Breast epithelium (tissue), 4 donors: ENCODE results near the gene ZNRF3. TPM values are rescaled to one million over a fixed set of nuclear protein-coding genes. Genes with fewer than 3 reads are reported as not detected.
A peak's percentile ranks its signal among the peaks of the same experiment; 100 is the strongest.
"Not testable (repeated sequence)": the region's sequence is repeated elsewhere in the genome, so short reads cannot be mapped to it uniquely, and the experiment has no call there.

ENCODE experiments used
- DNase-seq, 2 donors: peaks; one replicate each; pipeline ENCODE4 v3.0.0-alpha.2; 2019; ENCODE audit warnings: low spot score in 2 of 2
- H3K27ac ChIP-seq, 2 donors: fragments of 200-600 bp; sonication (generic) in 1 of 2; one replicate each; pipeline ENCODE4 v1.5.1; 2016 to 2019; ENCODE audit warnings: mild to moderate bottlenecking in 1 of 2
- H3K27me3 ChIP-seq, 2 donors: fragments of 200-600 bp; sonication (generic) in 1 of 2; one replicate each; pipeline versions ENCODE4 v1.5.1 to v1.6.0; 2017 to 2019; ENCODE audit warnings: control low read depth in 1 of 2, mild to moderate bottlenecking in 1 of 2
- H3K36me3 ChIP-seq: fragments of 200-600 bp; one replicate; pipeline ENCODE4 v1.5.1; 2019
- H3K4me1 ChIP-seq, 2 donors: fragments of 200-600 bp; sonication (generic); one replicate each; pipeline ENCODE4 v1.5.1; 2016 to 2019; ENCODE audit warnings: control low read depth in 1 of 2
- H3K4me3 ChIP-seq, 3 donors: fragments of 200-600 bp; sonication (generic); 1 replicate in 2 of 3; 2 replicates in 1 of 3; pipeline ENCODE4 v1.5.1; 2016 to 2019; ENCODE audit warnings: mild to moderate bottlenecking in 3 of 3, moderate library complexity in 2 of 3
- H3K9me3 ChIP-seq, 2 donors: fragments of 200-600 bp; sonication (generic) in 1 of 2; one replicate each; pipeline ENCODE4 v1.5.1; 2016 to 2019; ENCODE audit warnings: control low read depth in 1 of 2
- POLR2A ChIP-seq: fragments of 450-650 bp; IDR thresholded peaks from one replicate; pipeline ENCODE4 v1.6.1; 2016; ENCODE audit warnings: antibody characterized with exemption, mild to moderate bottlenecking, moderate library complexity
- POLR2AphosphoS5 ChIP-seq, 3 donors: sonication (generic); formaldehyde crosslinking; IDR thresholded peaks; one replicate each; pipeline ENCODE4 v1.6.1; 2017; ENCODE audit warnings: antibody characterized with exemption in 3 of 3
- intact Hi-C: fragments of 100-400 bp; cut with DNase I; formaldehyde crosslinking; loops from one replicate; pipeline ENCODE4 v1.15.1; 2023; ENCODE audit warnings: low total_unique reads
- total RNA-seq, 3 donors: library from RNA; depleted of rRNA; stranded (reverse); fragments of >200 nt; gene quantifications; one replicate each; pipeline ENCODE4 v1.1.0, GENCODE V29; 2016
- TF ChIP-seq, protein P1 (sequence below), 3 donors: fragments of 450-650 bp; IDR thresholded peaks; one replicate each; pipeline ENCODE4 v1.5.1; 2016 to 2017; ENCODE audit warnings: antibody characterized with exemption in 3 of 3, mild to moderate bottlenecking in 3 of 3, moderate library complexity in 3 of 3

ZNRF3 gene
- total RNA-seq, 3 donors from 2014 or later, result 6.9 to 7.9 (median 6.9) TPM

DNA sequence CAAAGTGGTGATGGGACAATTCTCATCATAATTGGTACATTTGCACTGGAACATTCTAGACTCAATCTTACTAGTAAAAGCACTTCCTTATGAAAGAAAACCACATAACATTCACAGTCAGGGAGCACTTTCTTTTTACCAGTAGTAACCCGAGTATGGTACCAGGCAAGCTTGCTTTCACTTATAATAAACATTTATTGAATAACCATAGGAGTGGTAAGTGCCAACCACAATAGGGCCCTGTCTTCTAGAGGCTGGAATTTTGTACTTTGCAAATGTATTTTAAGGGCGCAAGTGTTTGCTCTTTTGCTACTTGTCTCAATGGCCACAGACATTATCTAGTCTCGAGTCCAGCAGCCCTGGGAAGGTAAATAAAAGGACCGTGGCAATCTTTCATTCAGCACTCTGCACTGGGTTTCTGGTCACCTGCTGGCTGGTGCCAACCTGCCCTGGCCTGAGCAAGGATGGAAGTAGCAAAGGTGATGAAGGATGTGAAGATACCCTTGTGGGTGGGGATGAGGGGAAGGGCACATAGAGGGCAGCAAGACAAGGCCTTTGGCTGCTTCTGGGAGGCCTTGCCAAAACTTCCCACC is 154.1 kb downstream of the ZNRF3 start:
- TF ChIP-seq, protein P1, sequence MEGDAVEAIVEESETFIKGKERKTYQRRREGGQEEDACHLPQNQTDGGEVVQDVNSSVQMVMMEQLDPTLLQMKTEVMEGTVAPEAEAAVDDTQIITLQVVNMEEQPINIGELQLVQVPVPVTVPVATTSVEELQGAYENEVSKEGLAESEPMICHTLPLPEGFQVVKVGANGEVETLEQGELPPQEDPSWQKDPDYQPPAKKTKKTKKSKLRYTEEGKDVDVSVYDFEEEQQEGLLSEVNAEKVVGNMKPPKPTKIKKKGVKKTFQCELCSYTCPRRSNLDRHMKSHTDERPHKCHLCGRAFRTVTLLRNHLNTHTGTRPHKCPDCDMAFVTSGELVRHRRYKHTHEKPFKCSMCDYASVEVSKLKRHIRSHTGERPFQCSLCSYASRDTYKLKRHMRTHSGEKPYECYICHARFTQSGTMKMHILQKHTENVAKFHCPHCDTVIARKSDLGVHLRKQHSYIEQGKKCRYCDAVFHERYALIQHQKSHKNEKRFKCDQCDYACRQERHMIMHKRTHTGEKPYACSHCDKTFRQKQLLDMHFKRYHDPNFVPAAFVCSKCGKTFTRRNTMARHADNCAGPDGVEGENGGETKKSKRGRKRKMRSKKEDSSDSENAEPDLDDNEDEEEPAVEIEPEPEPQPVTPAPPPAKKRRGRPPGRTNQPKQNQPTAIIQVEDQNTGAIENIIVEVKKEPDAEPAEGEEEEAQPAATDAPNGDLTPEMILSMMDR (IDR thresholded peaks at IDR 0.05), result no peak
- TF ChIP-seq POLR2A, result no peak
- TF ChIP-seq POLR2AphosphoS5 (IDR thresholded peaks at IDR 0.05), result no peak
- no peak for DNase-seq
- H3K36me3 ChIP-seq, result no peaks in the 10 kb centered on the region
- intact Hi-C loops, result no loop called here
- no peaks in the 10 kb centered on the region for H3K27me3 ChIP-seq
- H3K27ac ChIP-seq, result no peak overlapping the region
- H3K9me3 ChIP-seq, result no peaks in the 10 kb centered on the region
- no peak overlapping the region for H3K4me3 ChIP-seq
- peaks cover 0 to 8% of the 10 kb centered on the region in 2 donors for H3K4me1 ChIP-seq

DNA sequence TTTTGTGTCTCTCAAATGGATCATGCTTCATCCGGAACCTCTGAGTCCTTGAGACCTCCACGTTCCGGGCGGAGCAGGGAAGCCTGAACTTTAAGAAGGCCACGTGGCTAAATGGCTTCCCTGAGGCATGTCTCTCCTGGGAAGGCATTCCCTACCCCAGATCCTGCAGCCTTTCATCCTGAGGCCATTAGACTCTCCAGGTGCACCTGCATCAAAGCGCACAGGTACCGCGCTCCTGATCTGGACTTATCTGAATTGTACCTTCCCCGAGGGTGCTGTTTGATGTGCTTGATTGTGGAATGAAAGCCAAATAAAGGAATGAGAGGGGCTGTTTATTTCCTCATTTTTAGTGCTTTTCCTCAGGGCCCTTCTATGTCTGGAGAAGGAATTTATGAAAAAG is 155.8 kb downstream of the ZNRF3 start:
- H3K27me3 ChIP-seq, result no peaks in the 10 kb centered on the region
- TF ChIP-seq, protein P1 (IDR thresholded peaks at IDR 0.05), result no peak
- TF ChIP-seq POLR2AphosphoS5 (IDR thresholded peaks at IDR 0.05) (no peak), POLR2A (no peak)
- no peak overlapping the region for H3K4me3 ChIP-seq
- H3K27ac ChIP-seq, result no peak overlapping the region
- intact Hi-C loops, result no loop called here
- no peak for DNase-seq
- no peaks in the 10 kb centered on the region for H3K9me3 ChIP-seq
- H3K4me1 ChIP-seq, result peaks cover 0 to 8% of the 10 kb centered on the region in 2 donors
- no peaks in the 10 kb centered on the region for H3K36me3 ChIP-seq

DNA sequence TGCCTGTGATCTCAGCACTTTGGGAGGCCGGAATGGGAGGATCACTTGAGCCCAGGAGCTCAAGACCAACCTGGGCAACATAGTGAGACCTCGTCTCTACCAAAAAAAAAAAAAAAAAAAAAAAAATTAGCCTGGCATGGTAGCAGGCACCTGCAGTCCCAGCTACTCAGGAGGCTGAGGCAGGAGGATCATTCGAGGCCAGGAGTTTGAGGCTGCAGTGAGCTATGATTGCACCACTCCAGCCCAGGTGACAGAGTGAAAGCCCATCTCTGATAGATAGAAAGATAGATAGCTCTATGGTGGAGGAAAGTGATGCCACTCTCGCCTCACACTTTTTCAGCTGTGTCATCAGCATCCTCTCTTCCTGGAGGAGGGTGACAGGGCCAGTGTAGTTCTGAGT is 156.3 kb downstream of the ZNRF3 start:
- H3K27ac ChIP-seq, H3K4me3 ChIP-seq, H3K36me3 ChIP-seq, H3K4me1 ChIP-seq, H3K27me3 ChIP-seq, DNase-seq, H3K9me3 ChIP-seq: not testable (repeated sequence)
- intact Hi-C loops, result loop anchor here (10.0 kb wide), 1 partner anchor 185 kb away; no protein-coding TSS in a partner anchor

DNA sequence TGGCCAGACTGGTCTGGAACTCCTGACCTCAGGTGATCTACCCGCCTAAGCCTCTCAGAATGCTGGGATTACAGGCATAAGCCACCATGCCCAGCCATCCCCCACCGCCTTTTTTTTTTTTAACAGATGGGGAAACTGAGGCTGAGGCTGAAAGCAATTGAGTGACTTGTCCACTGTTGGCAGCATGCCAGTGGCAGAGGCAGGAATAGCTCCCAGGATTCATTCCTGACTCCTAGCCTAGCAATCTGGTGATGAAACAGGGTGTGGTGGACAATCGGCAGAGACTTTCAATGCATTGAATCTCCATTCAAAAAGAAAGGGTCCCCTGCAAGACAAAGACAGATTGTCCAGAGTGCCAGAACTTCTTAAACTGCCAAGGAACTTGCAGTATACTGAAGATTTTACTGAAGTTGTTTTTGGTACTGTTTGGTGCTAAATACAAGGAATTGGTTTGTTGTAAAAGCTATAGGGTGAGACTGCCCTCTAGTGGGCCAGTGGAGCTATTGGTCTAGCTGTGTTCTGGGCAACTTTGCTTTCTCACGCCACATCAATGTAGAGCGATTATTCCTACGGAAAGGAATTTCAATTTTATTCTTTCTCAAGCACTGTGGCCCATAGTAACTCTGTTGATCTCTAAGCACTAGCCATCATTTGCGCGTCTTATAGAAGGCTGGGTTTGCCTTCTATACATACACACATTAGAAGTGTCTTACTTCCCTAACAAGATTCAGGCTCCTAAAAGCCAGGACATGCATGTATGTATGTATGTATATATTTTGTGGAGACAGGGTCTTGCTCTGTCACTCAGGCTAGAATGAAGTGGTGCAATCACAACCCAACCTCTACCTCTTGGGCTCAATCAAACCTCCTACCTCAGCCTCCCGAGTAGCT is 157.3 kb downstream of the ZNRF3 start:
- H3K27ac ChIP-seq, result peak overlapping the region in 1 of 2 donors; percentile 8
- TF ChIP-seq POLR2AphosphoS5 (IDR thresholded peaks at IDR 0.05), result peak in 1 of 3 donors; percentile 16
- TF ChIP-seq, protein P1 (IDR thresholded peaks at IDR 0.05), result peak; percentile 85 to 95 (median 91)
- TF ChIP-seq POLR2A, result no peak
- H3K27me3 ChIP-seq, result no peaks in the 10 kb centered on the region
- intact Hi-C loops, result loop anchor here (1.0 to 10.0 kb wide), 2 partner anchors 10 to 186 kb away; no protein-coding TSS in a partner anchor
- no peaks in the 10 kb centered on the region for H3K36me3 ChIP-seq
- no peak overlapping the region for H3K4me3 ChIP-seq
- H3K9me3 ChIP-seq, result no peaks in the 10 kb centered on the region
- H3K4me1 ChIP-seq, result peaks cover 0 to 8% of the 10 kb centered on the region in 2 donors
- peak; percentile 55 to 61 for DNase-seq

DNA sequence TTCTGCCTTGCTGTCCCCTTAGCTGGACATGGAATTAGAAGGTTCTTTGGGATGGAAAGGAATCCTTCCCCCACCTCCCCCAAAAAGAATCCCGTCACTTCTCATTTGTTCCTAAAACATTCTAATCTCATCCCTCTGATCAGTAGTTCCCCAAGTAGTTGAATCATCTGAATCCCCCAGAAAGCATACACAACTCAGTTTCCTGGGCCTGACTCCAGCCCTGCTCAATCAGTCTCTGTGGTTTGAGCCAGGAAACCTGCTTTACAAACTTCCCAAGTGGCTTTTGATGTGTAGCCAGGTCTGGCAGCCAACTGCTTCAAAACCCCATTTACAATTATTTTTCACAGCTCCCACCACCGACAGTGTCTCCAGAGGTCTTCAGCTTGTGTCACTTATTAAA is 158.0 kb downstream of the ZNRF3 start:
- intact Hi-C loops, result loop anchor here (1.0 to 10.0 kb wide), 2 partner anchors 11 to 187 kb away; no protein-coding TSS in a partner anchor
- Histone ChIP-seq H3K27me3 (no peaks in the 10 kb centered on the region), H3K4me3 (no peak overlapping the region), H3K27ac (peak overlapping the region; percentile 8 to 29), H3K9me3 (no peaks in the 10 kb centered on the region), H3K36me3 (no peaks in the 10 kb centered on the region), H3K4me1 (peaks cover 0 to 8% of the 10 kb centered on the region in 2 donors)
- TF ChIP-seq POLR2AphosphoS5 (IDR thresholded peaks at IDR 0.05), result no peak
- TF ChIP-seq, protein P1 (IDR thresholded peaks at IDR 0.05), result no peak
- no peak for TF ChIP-seq POLR2A
- DNase-seq, result no peak
